Measurements from ENCODE around the gene OGDHL. TPM values are rescaled to one million over a fixed set of nuclear protein-coding genes. Genes with fewer than 3 reads are reported as not detected.

The OGDHL gene
- total and polyA plus RNA-seq, 2 of the 13 experiments (the other 11 are each of a cell fraction or from before 2014, with no cell fraction given), result 3.0 to 9.8 TPM

GRCh38 chr10:49689882-49690510 lies 72.1 kb downstream of the OGDHL start:
- in situ Hi-C loops (cut with HindIII; ENCODE audit: extremely low pct_ligation_motif_present, low pct_unique_long_range_greater_than_20kb) (no loop called here), intact Hi-C loops (cut with micrococcal nuclease; ENCODE audit: unreplicated experiment) (no loop called here)
- ATAC-seq, result no peak
- H2AFZ ChIP-seq (ENCODE audit: low read length), result no peak overlapping the region
- no TSS peak for BruUV-seq (replicated peaks)
- no peak overlapping the region for H3K9ac ChIP-seq (ENCODE audit: insufficient read depth, low read depth, low read length)
- H3K4me1 ChIP-seq (ENCODE audit: insufficient read depth, low read length), result no peaks in the 10 kb centered on the region
- no peaks in the 10 kb centered on the region for H4K20me1 ChIP-seq (ENCODE audit: insufficient read depth, low read length)
- H3K79me2 ChIP-seq (ENCODE audit: insufficient read depth, low read length), result no peaks in the 10 kb centered on the region
- FAIRE-seq, result no peak
- no peaks in the 10 kb centered on the region for H3K9me3 ChIP-seq (ENCODE audit: low read length)
- no peak overlapping the region for H3K27ac ChIP-seq (ENCODE audit: extremely low read length, insufficient read depth, low read length)
- H3K27me3 ChIP-seq (ENCODE audit: control insufficient read depth in 1 of 2, insufficient read depth in 2 of 2, low read length in 2 of 2), result peaks cover 9 to 57% of the 10 kb centered on the region in 2 experiments; a peak in 4 of 5 replicates
- no peak overlapping the region for H3K4me2 ChIP-seq (ENCODE audit: low read depth, low read length)
- ChIA-PET CTCF (ENCODE audit: low intra/inter-chr PET ratio, low total read pairs) (no interaction called here), POLR2A (no interaction called here)
- WGBS (ENCODE audit: low lambda C conversion rate), result 21% methylated on average over 11 of the region's 12 CpGs
- no peak overlapping the region for H3K4me3 ChIP-seq (replicated peaks in 1 of 3; ENCODE audit: insufficient read depth in 1 of 3, low read depth in 2 of 3, low read length in 3 of 3)
- H3K36me3 ChIP-seq (replicated peaks in 1 of 2; ENCODE audit: control insufficient read depth in 1 of 2, insufficient read depth in 2 of 2, low read length in 2 of 2), result no peaks in the 10 kb centered on the region
- DNase-seq (ENCODE audit: low spot score), result no peak
- no peak for TF ChIP-seq NFYB (CRISPR knock-in tag; IDR thresholded peaks at IDR 0.05)
- no peak for TF ChIP-seq ZNF232 (CRISPR knock-in tag; IDR thresholded peaks at IDR 0.05; ENCODE audit: borderline replicate concordance)
- TF ChIP-seq ARNT (IDR thresholded peaks at IDR 0.05), result no peak
- no peak for TF ChIP-seq REST (IDR thresholded peaks at IDR 0.05; ENCODE audit: borderline replicate concordance in 1 of 2, low read depth in 1 of 2, low read length in 2 of 2)
- TF ChIP-seq ZNF44 (CRISPR knock-in tag; IDR thresholded peaks at IDR 0.05), result no peak
- no peak for TF ChIP-seq ZNF646 (CRISPR knock-in tag; IDR thresholded peaks at IDR 0.05)
- TF ChIP-seq ZNF563 (CRISPR knock-in tag; IDR thresholded peaks at IDR 0.05), result no peak
- no peak for TF ChIP-seq GTF3A (CRISPR knock-in tag; conservative IDR thresholded peaks at IDR 0.05)
- no peak for TF ChIP-seq MAF1 (CRISPR knock-in tag; IDR thresholded peaks at IDR 0.05; ENCODE audit: borderline replicate concordance)
- no peak for TF ChIP-seq REXO4 (CRISPR knock-in tag; IDR thresholded peaks at IDR 0.05; ENCODE audit: borderline replicate concordance)
- no peak for TF ChIP-seq HNRNPK (IDR thresholded peaks at IDR 0.05; ENCODE audit: low read depth, low read length, poor library complexity, severe bottlenecking)
- no peak for TF ChIP-seq ZNF556 (CRISPR knock-in tag; IDR thresholded peaks at IDR 0.05; ENCODE audit: borderline replicate concordance)
- no peak for TF ChIP-seq NFIB (CRISPR knock-in tag; IDR thresholded peaks at IDR 0.05; ENCODE audit: borderline replicate concordance)
